Measurements from ENCODE around the gene RET. TPM values are rescaled to one million over a fixed set of nuclear protein-coding genes. Genes with fewer than 3 reads are reported as not detected.

RET gene
- total RNA-seq, 1 experiment from 2014 or later = 68.0 TPM

DNA sequence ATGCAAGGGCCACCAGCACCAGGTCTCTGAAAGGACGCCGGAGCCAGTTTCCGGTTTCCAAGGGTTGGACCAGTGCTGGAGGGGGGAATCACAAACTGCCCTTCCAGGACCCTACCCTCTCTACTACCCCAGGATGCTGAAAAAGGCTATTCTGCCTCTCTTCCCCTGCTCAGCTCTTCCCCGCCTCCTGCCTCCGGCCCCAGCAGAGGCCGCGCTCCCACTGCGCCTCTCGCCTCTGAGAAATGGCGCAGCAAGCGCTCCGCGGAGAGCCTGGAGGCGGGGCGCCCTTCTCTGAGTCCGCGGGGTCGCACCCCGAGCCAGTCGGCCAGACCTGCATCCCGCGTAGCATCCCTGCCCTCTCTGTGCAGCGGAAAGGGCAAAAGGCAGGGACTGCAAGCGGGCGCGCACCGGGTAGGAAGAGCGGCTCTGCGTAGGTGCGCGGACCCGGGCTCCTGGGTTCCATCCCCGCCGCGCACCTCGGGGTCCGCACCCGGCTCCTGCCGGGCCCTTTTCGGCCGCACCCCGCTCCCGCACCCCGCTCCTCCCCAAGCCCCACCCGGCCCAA, 476 bp upstream of the RET start:
- CTCF ChIA-PET = interaction anchor here (0.6 kb wide), 1 partner anchor 26 kb away, joined by 3 read pairs; no protein-coding TSS in a partner anchor
- peak overlapping the region; percentile 56 for H3K4me3 ChIP-seq (ENCODE audit: low read depth, low read length, poor library complexity, severe bottlenecking)

DNA sequence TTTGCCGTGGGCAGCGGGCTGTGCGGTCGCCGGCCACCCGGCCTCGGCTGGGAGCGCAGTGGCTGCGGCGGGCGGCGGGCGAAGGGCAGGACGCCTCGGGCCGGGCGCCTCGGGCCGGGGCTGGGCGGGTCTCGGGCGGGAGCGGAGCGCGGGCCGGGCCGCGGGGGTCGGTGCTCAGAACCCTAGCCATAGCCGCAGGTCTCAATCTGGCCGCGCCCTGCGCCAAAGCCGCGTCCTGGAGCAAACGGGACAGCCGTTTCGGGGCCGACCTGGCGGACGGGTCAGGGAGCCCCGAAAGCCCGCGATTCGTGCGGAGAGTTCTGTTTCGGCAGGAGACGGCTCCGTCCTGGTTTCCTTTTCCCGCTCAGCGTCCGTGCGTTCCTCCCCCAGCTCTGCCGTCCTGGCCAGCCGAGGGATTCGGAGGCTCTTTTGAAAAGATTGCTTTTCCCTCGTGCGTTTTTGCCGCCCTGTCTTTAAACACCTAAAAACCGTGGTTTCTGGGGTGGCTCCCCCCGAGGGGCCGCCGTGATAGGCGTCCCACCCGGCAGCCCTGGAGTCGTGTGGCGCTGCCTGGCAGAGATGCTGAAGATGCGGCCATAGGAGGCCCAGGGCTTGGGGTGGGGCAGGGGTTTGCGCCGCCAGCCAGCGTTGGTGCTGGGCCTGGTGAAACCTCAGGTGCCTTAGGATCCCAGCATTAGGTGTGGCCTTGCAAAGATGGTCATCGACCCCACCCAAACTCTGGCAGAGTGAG, 727 bp downstream of the RET start:
- H3K9me3 ChIP-seq (ENCODE audit: low read depth, low read length, poor library complexity, severe bottlenecking) = no peaks in the 10 kb centered on the region
- H3K27me3 ChIP-seq (replicated peaks; ENCODE audit: insufficient read depth, low read depth, low read length, poor library complexity) = peaks cover 3% of the 10 kb centered on the region
- BruUV-seq (replicated peaks) = TSS peak; percentile 39
- H3K36me3 ChIP-seq (ENCODE audit: insufficient read depth, low read length, poor library complexity, severe bottlenecking) = no peaks in the 10 kb centered on the region
- peaks cover 15% of the 10 kb centered on the region for H3K4me1 ChIP-seq (ENCODE audit: insufficient read depth, low read length, poor library complexity, severe bottlenecking)
- intact Hi-C loops (cut with micrococcal nuclease; ENCODE audit: unreplicated experiment) = no loop called here
- ChIA-PET CTCF (interaction anchor here (0.8 kb wide), 1 partner anchor 17 kb away, joined by 3 read pairs; no protein-coding TSS in a partner anchor), POLR2A (ENCODE audit: low non-redundant PET) (no interaction called here)
- TF ChIP-seq, protein P1, sequence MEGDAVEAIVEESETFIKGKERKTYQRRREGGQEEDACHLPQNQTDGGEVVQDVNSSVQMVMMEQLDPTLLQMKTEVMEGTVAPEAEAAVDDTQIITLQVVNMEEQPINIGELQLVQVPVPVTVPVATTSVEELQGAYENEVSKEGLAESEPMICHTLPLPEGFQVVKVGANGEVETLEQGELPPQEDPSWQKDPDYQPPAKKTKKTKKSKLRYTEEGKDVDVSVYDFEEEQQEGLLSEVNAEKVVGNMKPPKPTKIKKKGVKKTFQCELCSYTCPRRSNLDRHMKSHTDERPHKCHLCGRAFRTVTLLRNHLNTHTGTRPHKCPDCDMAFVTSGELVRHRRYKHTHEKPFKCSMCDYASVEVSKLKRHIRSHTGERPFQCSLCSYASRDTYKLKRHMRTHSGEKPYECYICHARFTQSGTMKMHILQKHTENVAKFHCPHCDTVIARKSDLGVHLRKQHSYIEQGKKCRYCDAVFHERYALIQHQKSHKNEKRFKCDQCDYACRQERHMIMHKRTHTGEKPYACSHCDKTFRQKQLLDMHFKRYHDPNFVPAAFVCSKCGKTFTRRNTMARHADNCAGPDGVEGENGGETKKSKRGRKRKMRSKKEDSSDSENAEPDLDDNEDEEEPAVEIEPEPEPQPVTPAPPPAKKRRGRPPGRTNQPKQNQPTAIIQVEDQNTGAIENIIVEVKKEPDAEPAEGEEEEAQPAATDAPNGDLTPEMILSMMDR (conservative IDR thresholded peaks at IDR 0.05; ENCODE audit: low read depth, low read length) = no peak
- no peak for TF ChIP-seq EZH2 (IDR thresholded peaks at IDR 0.05; ENCODE audit: borderline replicate concordance, low read depth, low read length, poor library complexity, severe bottlenecking)
- H3K27ac ChIP-seq (ENCODE audit: low read depth, low read length, poor library complexity, severe bottlenecking) = no peak overlapping the region
- no peak for DNase-seq (ENCODE audit: low spot score)
- peak overlapping the region; percentile 56 for H3K4me3 ChIP-seq (ENCODE audit: low read depth, low read length, poor library complexity, severe bottlenecking)

More for the DNA sequence above, 476 bp upstream of the RET start:
- no peak for TF ChIP-seq EZH2 (IDR thresholded peaks at IDR 0.05; ENCODE audit: borderline replicate concordance, low read depth, low read length, poor library complexity, severe bottlenecking)
- TF ChIP-seq, protein P1 (conservative IDR thresholded peaks at IDR 0.05; ENCODE audit: low read depth, low read length) = 0 out of 2 replicates have a peak, but pooled peaks have one; percentile 18
- no peaks in the 10 kb centered on the region for H3K9me3 ChIP-seq (ENCODE audit: low read depth, low read length, poor library complexity, severe bottlenecking)
- H3K27ac ChIP-seq (ENCODE audit: low read depth, low read length, poor library complexity, severe bottlenecking) = no peak overlapping the region
- DNase-seq (ENCODE audit: low spot score) = peak; percentile 44
- no TSS peak for BruUV-seq (replicated peaks)
- peaks cover 3% of the 10 kb centered on the region for H3K27me3 ChIP-seq (replicated peaks; ENCODE audit: insufficient read depth, low read depth, low read length, poor library complexity)
- POLR2A ChIA-PET (ENCODE audit: low non-redundant PET) = no interaction called here
- H3K4me1 ChIP-seq (ENCODE audit: insufficient read depth, low read length, poor library complexity, severe bottlenecking) = peaks cover 10% of the 10 kb centered on the region
- H3K36me3 ChIP-seq (ENCODE audit: insufficient read depth, low read length, poor library complexity, severe bottlenecking) = no peaks in the 10 kb centered on the region
- intact Hi-C loops (cut with micrococcal nuclease; ENCODE audit: unreplicated experiment) = no loop called here

DNA sequence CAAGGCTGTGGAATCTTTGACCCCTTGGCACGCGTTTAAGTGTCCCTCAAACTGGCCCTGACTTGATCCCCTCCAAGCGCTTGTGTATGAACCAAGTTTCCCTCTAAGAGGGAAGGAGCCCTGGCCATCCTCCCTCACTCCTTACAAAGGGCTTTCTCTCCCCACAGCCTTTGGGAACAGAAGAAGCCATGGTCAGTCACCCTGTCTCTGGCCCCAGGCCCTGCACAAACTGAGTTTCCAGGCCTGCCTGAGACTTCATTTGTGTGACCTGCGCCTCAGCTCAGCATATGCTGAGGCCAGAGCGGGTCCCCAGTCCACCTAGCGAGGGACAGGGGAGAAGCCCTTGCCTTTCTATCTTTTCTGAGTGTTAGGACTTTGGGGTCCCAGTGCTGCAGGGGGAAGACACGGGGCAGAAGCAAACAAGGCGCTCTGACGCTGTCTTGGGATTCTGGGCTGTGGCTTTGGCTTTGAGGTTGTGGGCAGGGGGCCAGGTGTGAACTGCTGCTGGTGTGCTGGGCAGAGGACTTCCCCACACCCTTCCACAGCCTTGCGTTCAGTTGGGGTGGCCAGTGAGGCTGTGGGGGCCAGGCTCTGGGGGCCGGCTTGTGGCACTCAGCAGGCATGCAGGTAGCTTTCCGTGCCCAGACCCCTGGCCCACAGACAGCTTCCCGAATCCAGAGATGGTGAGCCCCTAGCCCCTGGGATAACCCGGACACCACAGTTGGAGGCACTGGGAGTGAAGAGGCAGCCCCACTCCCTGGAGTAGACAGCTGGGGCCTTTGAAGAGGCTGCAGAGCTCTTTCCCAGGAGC, 1.5 kb downstream of the RET start:
- POLR2A ChIA-PET (ENCODE audit: low non-redundant PET) = no interaction called here
- DNase-seq (ENCODE audit: low spot score) = no peak

More for the DNA sequence above, 1.5 kb downstream of the RET start:
- peaks cover 22% of the 10 kb centered on the region for H3K4me1 ChIP-seq (ENCODE audit: insufficient read depth, low read length, poor library complexity, severe bottlenecking)
- BruUV-seq (replicated peaks) = no TSS peak
- intact Hi-C loops (cut with micrococcal nuclease; ENCODE audit: unreplicated experiment) = no loop called here
- TF ChIP-seq EZH2 (IDR thresholded peaks at IDR 0.05; ENCODE audit: borderline replicate concordance, low read depth, low read length, poor library complexity, severe bottlenecking) = no peak
- TF ChIP-seq, protein P1 (conservative IDR thresholded peaks at IDR 0.05; ENCODE audit: low read depth, low read length) = no peak
- H3K27ac ChIP-seq (ENCODE audit: low read depth, low read length, poor library complexity, severe bottlenecking) = no peak overlapping the region
- CTCF ChIA-PET = interaction anchor here (1.0 to 1.3 kb wide), 3 partner anchors 14 to 212 kb away, joined by 5 to 7 read pairs (median 5); no protein-coding TSS in a partner anchor
- peak overlapping the region; percentile 56 for H3K4me3 ChIP-seq (ENCODE audit: low read depth, low read length, poor library complexity, severe bottlenecking)
- no peaks in the 10 kb centered on the region for H3K36me3 ChIP-seq (ENCODE audit: insufficient read depth, low read length, poor library complexity, severe bottlenecking)
- peaks cover 3% of the 10 kb centered on the region for H3K27me3 ChIP-seq (replicated peaks; ENCODE audit: insufficient read depth, low read depth, low read length, poor library complexity)
- no peaks in the 10 kb centered on the region for H3K9me3 ChIP-seq (ENCODE audit: low read depth, low read length, poor library complexity, severe bottlenecking)
